ENCODE data around the gene C12orf42. TPM values are rescaled to one million over a fixed set of nuclear protein-coding genes. Genes with fewer than 3 reads are reported as not detected.
"Not testable (repeated sequence)": the region's sequence is repeated elsewhere in the genome, so short reads cannot be mapped to it uniquely, and the experiment has no call there.

C12orf42 gene
- polyA plus RNA-seq, 4 donors: 0.48 TPM; not detected in 3

GRCh38 chr12:103499571-103499970 lies 3.8 kb upstream of the C12orf42 start:
- no peak for DNase-seq (ENCODE audit: low read depth in 4 of 4, low spot score in 3 of 4)

- no peak for DNase-seq (ENCODE audit: low read depth in 4 of 4, low spot score in 3 of 4)
These were observed 3.2 kb upstream of the C12orf42 start for GRCh38 chr12:103498990-103499389.

GRCh38 chr12:103494734-103495468 lies 867 bp downstream of the C12orf42 start:
- no peak for DNase-seq (ENCODE audit: low read depth in 4 of 4, low spot score in 3 of 4)

GRCh38 chr12:103494051-103494733 lies 1.6 kb downstream of the C12orf42 start:
- no peak for DNase-seq (ENCODE audit: low read depth in 4 of 4, low spot score in 3 of 4)

- no peak for DNase-seq (ENCODE audit: low read depth in 4 of 4, low spot score in 3 of 4)
These were observed 2.6 kb downstream of the C12orf42 start for GRCh38 chr12:103493199-103493598.

- DNase-seq (ENCODE audit: low read depth in 4 of 4, low spot score in 3 of 4): no peak
These were observed 13.4 kb downstream of the C12orf42 start for GRCh38 chr12:103482365-103482764.

GRCh38 chr12:103475073-103475472 lies 20.7 kb downstream of the C12orf42 start:
- DNase-seq (ENCODE audit: low read depth in 4 of 4, low spot score in 3 of 4): no peak

GRCh38 chr12:103470664-103471063 lies 25.1 kb downstream of the C12orf42 start:
- no peak for DNase-seq (ENCODE audit: low read depth in 4 of 4, low spot score in 3 of 4)

- DNase-seq (ENCODE audit: low read depth in 4 of 4, low spot score in 3 of 4): no peak
These were observed 26.0 kb downstream of the C12orf42 start for GRCh38 chr12:103469719-103470118.

- DNase-seq (ENCODE audit: low read depth in 4 of 4, low spot score in 3 of 4): no peak
These were observed 26.9 kb downstream of the C12orf42 start for GRCh38 chr12:103468837-103469236.

- DNase-seq (ENCODE audit: low read depth in 4 of 4, low spot score in 3 of 4): no peak
These were observed 33.1 kb downstream of the C12orf42 start for GRCh38 chr12:103462675-103463074.

GRCh38 chr12:103457471-103457870 lies 38.3 kb downstream of the C12orf42 start:
- no peak for DNase-seq (ENCODE audit: low read depth in 4 of 4, low spot score in 3 of 4)

GRCh38 chr12:103456006-103456405 lies 39.8 kb downstream of the C12orf42 start:
- no peak for DNase-seq (ENCODE audit: low read depth in 4 of 4, low spot score in 3 of 4)

- DNase-seq (ENCODE audit: low read depth in 4 of 4, low spot score in 3 of 4): no peak
These were observed 40.6 kb downstream of the C12orf42 start for GRCh38 chr12:103455020-103455763.

- no peak for DNase-seq (ENCODE audit: low read depth in 4 of 4, low spot score in 3 of 4)
These were observed 50.8 kb downstream of the C12orf42 start for GRCh38 chr12:103444983-103445382.

- DNase-seq (ENCODE audit: low read depth in 4 of 4, low spot score in 3 of 4): no peak
These were observed 52.9 kb downstream of the C12orf42 start for GRCh38 chr12:103442822-103443221.

- no peak for DNase-seq (ENCODE audit: low read depth in 4 of 4, low spot score in 3 of 4)
These were observed 53.6 kb downstream of the C12orf42 start for GRCh38 chr12:103442182-103442555.

- no peak for DNase-seq (ENCODE audit: low read depth in 4 of 4, low spot score in 3 of 4)
These were observed 54.2 kb downstream of the C12orf42 start for GRCh38 chr12:103441437-103442181.

- DNase-seq (ENCODE audit: low read depth in 4 of 4, low spot score in 3 of 4): not testable (repeated sequence)
These were observed 61.3 kb downstream of the C12orf42 start for GRCh38 chr12:103434165-103435105.

GRCh38 chr12:103431950-103432349 lies 63.8 kb downstream of the C12orf42 start:
- DNase-seq (ENCODE audit: low read depth in 4 of 4, low spot score in 3 of 4): no peak
